ENCODE data around the gene U2AF2. TPM values are rescaled to one million over a fixed set of nuclear protein-coding genes. Genes with fewer than 3 reads are reported as not detected.

Gene U2AF2
- total and polyA plus RNA-seq, 2 experiments from 2014 or later, result 73.1 to 233 TPM

DNA sequence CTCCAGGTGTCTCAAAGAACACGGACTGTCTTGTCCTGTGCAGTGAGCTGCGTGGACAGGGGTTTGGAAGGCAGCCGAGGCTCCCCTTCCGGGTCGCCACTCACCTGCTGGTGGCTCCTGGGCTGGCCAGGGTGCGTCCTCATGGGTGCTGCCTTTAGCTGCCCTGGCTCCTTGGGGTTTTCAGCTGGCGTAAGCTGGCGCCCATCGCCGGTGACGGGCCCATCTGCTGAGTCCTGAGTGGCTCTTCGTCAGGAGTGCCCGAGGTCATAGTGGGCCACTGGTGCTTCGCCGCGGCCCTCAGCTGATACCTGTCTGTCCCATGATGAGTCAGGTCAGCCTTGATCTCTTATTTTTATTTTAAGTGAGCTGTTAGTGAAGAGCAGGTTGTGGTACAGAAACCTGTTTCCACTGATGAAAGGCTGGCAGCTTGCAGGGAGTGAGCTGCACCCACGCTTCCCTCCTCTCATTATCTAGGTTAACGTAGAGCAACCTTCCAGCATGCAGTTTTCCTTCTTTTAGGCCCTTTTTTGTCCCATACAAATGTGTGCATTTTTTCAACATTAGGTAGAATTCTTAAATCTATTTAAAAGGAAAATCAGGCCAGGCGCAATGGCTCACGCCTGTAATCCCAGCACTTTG, 38.6 kb downstream of the U2AF2 start:
- Mint-ChIP-seq H3K27ac (no peak overlapping the region), H3K27me3 (ENCODE audit: insufficient read depth, low read depth, poor library complexity) (peaks cover 6% of the 10 kb centered on the region), H3K4me3 (no peak overlapping the region), H3K9me3 (no peaks in the 10 kb centered on the region), H3K4me1 (no peaks in the 10 kb centered on the region; the same call in 2 of the 3 replicates), H3K36me3 (ENCODE audit: low read depth) (peaks cover 40% of the 10 kb centered on the region)
- H2AFZ ChIP-seq, result no peak overlapping the region
- H3K27ac ChIP-seq (ENCODE audit: low read depth), result no peak overlapping the region
- ATAC-seq, result no peak
- H3K4me1 ChIP-seq (ENCODE audit: insufficient read depth), result no peaks in the 10 kb centered on the region
- H3K4me3 ChIP-seq, result no peak overlapping the region
- no peak for DNase-seq (ENCODE audit: low spot score)
- no peaks in the 10 kb centered on the region; the same call in 1 of the 2 replicates for H4K20me1 ChIP-seq (replicated peaks; ENCODE audit: insufficient read depth)
- no peaks in the 10 kb centered on the region for H3K79me2 ChIP-seq (replicated peaks; ENCODE audit: insufficient read depth)
- no peaks in the 10 kb centered on the region for H3K36me3 ChIP-seq (ENCODE audit: insufficient read depth)
- no peak overlapping the region for H3K4me2 ChIP-seq
- no peaks in the 10 kb centered on the region for H3F3A ChIP-seq (replicated peaks; ENCODE audit: low read depth)
- H3K9me2 ChIP-seq (ENCODE audit: insufficient read depth), result no peaks in the 10 kb centered on the region
- TF ChIP-seq STAT1 (IDR thresholded peaks at IDR 0.05; ENCODE audit: unreplicated experiment) (no peak), JUNB (IDR thresholded peaks at IDR 0.05; ENCODE audit: unreplicated experiment) (no peak), POLR2AphosphoS5 (IDR thresholded peaks at IDR 0.05; ENCODE audit: low read depth) (no peak), EZH2 (IDR thresholded peaks at IDR 0.05; ENCODE audit: low read depth, unreplicated experiment) (no peak), ZNF114 (CRISPR knock-in tag; IDR thresholded peaks at IDR 0.05) (no peak), ZNF331 (CRISPR knock-in tag; IDR thresholded peaks at IDR 0.05; ENCODE audit: low read depth) (no peak), NANOG (IDR thresholded peaks at IDR 0.05; ENCODE audit: borderline replicate concordance) (no peak), EZH2phosphoT487 (IDR thresholded peaks at IDR 0.05; ENCODE audit: unreplicated experiment) (no peak)
- TF ChIP-seq, protein P1, sequence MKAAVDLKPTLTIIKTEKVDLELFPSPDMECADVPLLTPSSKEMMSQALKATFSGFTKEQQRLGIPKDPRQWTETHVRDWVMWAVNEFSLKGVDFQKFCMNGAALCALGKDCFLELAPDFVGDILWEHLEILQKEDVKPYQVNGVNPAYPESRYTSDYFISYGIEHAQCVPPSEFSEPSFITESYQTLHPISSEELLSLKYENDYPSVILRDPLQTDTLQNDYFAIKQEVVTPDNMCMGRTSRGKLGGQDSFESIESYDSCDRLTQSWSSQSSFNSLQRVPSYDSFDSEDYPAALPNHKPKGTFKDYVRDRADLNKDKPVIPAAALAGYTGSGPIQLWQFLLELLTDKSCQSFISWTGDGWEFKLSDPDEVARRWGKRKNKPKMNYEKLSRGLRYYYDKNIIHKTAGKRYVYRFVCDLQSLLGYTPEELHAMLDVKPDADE (IDR thresholded peaks at IDR 0.05), result no peak
- TF ChIP-seq, protein P2, sequence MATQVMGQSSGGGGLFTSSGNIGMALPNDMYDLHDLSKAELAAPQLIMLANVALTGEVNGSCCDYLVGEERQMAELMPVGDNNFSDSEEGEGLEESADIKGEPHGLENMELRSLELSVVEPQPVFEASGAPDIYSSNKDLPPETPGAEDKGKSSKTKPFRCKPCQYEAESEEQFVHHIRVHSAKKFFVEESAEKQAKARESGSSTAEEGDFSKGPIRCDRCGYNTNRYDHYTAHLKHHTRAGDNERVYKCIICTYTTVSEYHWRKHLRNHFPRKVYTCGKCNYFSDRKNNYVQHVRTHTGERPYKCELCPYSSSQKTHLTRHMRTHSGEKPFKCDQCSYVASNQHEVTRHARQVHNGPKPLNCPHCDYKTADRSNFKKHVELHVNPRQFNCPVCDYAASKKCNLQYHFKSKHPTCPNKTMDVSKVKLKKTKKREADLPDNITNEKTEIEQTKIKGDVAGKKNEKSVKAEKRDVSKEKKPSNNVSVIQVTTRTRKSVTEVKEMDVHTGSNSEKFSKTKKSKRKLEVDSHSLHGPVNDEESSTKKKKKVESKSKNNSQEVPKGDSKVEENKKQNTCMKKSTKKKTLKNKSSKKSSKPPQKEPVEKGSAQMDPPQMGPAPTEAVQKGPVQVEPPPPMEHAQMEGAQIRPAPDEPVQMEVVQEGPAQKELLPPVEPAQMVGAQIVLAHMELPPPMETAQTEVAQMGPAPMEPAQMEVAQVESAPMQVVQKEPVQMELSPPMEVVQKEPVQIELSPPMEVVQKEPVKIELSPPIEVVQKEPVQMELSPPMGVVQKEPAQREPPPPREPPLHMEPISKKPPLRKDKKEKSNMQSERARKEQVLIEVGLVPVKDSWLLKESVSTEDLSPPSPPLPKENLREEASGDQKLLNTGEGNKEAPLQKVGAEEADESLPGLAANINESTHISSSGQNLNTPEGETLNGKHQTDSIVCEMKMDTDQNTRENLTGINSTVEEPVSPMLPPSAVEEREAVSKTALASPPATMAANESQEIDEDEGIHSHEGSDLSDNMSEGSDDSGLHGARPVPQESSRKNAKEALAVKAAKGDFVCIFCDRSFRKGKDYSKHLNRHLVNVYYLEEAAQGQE (IDR thresholded peaks at IDR 0.05; ENCODE audit: unreplicated experiment), result no peak
- TF ChIP-seq, protein P3, sequence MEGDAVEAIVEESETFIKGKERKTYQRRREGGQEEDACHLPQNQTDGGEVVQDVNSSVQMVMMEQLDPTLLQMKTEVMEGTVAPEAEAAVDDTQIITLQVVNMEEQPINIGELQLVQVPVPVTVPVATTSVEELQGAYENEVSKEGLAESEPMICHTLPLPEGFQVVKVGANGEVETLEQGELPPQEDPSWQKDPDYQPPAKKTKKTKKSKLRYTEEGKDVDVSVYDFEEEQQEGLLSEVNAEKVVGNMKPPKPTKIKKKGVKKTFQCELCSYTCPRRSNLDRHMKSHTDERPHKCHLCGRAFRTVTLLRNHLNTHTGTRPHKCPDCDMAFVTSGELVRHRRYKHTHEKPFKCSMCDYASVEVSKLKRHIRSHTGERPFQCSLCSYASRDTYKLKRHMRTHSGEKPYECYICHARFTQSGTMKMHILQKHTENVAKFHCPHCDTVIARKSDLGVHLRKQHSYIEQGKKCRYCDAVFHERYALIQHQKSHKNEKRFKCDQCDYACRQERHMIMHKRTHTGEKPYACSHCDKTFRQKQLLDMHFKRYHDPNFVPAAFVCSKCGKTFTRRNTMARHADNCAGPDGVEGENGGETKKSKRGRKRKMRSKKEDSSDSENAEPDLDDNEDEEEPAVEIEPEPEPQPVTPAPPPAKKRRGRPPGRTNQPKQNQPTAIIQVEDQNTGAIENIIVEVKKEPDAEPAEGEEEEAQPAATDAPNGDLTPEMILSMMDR (conservative IDR thresholded peaks at IDR 0.05; ENCODE audit: low read depth in 2 of 2), result no peak
- no peaks in the 10 kb centered on the region for H3K27me3 ChIP-seq (ENCODE audit: insufficient read depth)

All from GM23338 (cell line).